Activated CD8-positive, alpha-beta memory T cell treated with anti-CD3 and anti-CD28 coated beads, Interleukin-2, amount 50 U/mL, for 24 hours (primary cell): ENCODE data around the gene LTC4S.
"Not testable (repeated sequence)": the region's sequence is repeated elsewhere in the genome, so short reads cannot be mapped to it uniquely, and the experiment has no call there.

Experiments used
- DNase-seq: peaks from one replicate; pipeline ENCODE4 v3.0.0-alpha.2; 2020; ENCODE audit errors: extremely low read depth

LTC4S gene

DNA sequence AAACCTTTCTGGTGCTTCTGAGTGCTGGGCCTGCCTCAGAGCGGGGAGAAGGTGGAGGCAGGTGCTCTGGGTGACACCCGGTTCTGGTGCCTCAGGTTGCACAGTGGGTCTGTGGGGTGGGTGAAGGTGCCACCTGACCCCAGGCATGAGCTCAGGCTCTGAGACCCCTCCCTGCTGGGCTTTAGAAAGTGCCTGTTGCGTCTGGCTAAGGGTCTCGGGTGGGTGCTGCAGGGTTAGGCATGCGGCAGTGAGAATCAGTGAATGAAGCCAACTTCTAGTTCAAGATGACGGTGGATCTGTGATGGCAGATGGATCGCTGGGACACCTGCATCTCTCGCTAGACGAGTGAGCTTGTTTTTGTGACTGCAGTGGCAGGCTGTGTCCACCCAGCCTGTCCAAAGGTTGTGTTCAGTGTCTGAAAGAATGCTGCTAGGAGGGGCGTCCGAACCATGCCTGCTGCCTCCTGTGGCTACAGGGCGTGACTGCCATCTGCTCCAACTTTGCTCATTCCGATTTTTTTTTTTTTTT, 31.9 kb downstream of the LTC4S start:
- no peak for DNase-seq

- DNase-seq = no peak
Observed at GRCh38 chr5:179827680-179828079, 33.9 kb downstream of the LTC4S start.

- no peak for DNase-seq
Observed at GRCh38 chr5:179828756-179829421, 35.1 kb downstream of the LTC4S start.

- no peak for DNase-seq
Observed at GRCh38 chr5:179829732-179830435, 36.1 kb downstream of the LTC4S start.

GRCh38 chr5:179830818-179831468, 37.2 kb downstream of the LTC4S start:
- DNase-seq = no peak

DNA sequence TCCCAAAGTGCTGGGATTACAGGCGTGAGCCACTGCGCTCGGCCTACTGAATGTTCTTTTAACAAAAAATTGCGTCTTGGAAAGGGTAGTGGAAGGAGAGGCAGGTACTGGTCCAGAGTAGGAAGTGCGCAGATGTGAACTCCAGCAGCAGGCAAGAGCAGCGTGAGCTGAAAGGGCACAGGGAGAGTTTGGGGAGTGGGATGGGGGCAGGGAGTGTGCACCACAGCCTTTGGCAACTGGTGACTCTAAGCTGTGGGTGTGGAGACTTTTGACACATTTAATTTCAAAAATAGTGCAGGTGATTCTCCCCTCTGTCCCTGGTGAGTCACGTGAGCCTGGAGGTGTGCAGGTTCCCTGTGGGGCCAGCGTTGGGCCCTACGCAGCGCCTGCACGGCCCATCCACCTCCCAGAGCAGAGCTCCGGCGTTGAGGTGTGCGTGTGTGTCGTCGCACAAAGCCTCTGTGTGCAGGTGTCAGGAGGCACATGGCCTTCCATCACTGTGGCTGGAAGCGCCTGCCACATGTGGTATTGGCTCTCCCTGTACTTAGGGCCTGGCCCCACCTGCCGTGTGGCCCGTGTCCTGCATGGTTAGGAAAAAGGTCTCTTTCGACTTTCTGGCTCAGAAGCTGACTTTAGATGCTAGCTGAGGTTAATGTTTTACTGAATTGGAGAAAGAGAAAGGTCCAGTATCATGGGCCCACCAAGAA, 38.4 kb downstream of the LTC4S start:
- no peak for DNase-seq

- no peak for DNase-seq
Observed at GRCh38 chr5:179833056-179833708, 39.4 kb downstream of the LTC4S start.

DNA sequence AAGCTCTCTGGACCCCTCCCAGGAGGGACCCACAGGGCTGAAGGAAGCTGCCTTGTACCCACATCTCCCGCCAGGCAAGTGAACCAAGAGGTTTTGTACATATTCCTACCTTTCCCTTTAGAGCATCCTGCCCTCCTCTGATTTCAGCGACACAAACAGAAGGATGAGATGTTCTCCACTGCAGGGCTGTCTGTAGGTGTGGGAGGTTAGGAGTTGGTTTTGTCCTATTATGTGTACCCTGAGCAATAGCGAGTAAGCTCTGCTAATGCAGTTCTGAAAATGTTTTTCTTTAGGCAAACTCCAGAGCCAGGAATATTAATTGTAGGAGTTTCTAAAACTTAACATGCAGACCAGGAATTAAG, 39.9 kb downstream of the LTC4S start:
- DNase-seq = no peak

DNA sequence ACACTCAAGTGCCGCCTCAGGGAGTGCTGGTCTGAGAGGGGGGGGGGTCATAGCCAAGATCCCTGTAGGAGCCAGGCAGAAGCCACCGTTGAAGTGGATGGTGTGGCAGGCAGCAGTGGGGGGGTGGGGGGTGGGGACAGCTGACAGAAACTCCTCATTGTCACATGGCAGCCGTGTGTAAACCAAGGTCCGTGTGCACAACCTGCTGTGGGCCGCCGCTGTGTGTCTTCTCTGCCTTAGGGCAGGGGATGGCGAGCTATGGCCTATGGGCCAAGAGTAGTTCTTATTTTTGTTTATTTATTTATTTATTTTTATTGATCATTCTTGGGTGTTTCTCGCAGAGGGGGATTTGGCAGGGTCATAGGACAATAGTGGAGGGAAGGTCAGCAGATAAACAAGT, 40.3 kb downstream of the LTC4S start:
- DNase-seq = no peak

DNA sequence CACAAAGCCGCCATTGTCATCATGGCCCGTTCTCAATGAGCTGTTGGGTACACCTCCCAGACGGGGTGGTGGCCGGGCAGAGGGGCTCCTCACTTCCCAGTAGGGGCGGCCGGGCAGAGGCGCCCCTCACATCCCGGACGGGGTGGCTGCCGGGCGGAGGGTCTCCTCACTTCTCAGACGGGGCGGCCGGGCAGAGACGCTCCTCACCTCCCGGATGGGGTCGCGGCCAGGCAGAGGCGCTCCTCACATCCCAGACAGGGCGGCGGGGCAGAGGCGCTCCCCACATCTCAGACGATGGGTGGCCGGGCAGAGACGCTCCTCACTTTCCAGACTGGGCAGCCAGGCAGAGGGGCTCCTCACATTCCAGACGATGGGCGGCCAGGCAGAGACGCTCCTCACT, 41.1 kb downstream of the LTC4S start:
- DNase-seq = not testable (repeated sequence)

- no peak for DNase-seq
Observed at GRCh38 chr5:179836225-179837019, 42.6 kb downstream of the LTC4S start.

DNA sequence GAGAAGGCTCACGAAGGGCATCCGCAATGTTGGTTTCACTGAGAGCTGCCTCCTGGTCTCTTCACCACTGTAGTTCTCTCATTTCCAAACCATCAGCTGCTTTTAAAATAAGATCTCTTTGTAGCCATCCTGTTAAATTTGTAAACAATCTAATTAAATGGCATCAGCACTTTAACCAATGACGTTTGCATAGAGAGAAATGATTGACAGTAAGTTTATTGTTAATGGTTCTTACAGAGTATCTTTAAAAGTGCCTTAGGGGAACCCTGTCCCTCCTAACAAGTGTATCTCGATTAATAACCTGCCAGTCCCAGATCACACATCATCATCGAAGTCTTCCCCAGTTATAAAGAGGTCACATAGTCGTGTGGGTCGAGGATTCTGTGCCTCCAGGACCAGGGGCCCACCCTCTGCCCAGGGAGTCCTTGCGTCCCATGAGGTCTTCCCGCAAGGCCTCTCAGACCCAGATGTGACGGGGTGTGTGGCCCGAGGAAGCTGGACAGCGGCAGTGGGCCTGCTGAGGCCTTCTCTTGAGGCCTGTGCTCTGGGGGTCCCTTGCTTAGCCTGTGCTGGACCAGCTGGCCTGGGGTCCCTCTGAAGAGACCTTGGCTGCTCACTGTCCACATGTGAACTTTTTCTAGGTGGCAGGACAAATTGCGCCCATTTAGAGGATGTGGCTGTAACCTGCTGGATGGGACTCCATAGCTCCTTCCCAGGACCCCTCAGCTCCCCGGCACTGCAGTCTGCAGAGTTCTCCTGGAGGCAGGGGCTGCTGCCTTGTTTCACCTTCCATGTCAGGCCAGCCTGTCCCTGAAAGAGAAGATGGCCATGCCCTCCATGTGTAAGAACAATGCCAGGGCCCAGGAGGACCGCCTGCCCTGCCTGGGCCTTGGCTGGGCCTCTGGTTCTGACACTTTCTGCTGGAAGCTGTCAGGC, 43.6 kb downstream of the LTC4S start:
- no peak for DNase-seq

DNA sequence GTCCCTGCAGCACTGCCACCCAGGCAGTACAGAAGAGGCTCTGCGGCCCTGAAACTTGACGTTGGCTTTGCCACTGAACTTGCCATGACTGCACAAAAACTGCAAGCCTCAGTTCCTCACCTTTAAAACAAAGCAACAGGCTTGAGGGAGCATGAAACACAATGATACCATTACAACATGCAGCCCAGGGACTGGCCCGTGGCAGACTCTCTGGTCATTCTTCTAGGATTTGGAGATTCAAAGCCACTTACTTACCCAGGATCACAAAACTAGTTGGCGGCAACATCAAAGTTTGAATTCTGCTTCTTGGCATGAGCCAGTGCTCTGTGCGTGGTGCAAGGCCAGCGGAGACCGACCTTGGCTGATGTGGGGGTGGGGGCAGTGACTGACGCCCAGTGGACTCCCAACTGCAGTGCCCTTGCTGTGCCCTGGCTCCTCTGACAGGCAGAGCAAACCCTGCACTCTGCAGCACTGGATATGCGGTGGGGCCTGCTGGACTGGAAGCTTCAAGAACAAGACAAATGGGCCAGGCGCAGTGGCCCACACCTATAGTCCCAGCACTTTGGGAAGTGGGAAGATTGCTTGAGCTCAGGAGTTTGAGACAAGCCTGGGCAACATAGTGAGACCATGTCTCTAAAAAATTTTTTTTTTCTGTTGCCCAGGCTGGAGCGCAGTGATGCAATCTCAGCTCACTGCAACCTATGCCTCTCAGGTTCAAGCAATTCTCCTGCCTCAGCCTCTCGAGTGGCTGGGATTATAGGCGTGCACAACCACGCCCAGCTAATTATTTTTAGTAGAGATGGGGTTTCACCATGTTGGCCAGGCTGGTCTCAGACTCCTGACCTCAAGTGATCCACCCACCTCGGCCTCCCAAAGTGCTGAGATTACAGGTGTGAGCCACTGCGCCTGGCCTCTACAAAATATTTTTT, 45.8 kb downstream of the LTC4S start:
- DNase-seq = no peak

DNA sequence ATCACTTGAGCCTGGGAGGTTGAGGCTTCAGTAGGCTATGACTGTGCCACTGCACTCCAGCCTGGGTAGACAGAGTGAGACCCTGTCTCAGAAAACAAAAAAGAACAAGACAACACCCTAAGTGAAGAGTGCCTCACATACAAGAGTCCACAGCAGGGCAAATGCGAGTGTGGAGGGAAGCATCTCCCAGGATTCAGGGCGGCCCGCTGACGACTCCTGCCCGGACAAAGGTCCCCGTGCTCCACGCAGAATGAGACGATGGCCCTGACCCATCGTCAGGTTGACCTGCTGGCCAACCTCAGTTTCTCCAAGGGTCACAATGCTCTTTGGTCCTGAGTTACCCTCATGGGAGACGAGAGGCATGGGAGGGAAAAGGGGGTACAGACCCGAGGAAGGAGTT, 46.5 kb downstream of the LTC4S start:
- DNase-seq = no peak

GRCh38 chr5:179840766-179841165, 47.0 kb downstream of the LTC4S start:
- DNase-seq = no peak

DNA sequence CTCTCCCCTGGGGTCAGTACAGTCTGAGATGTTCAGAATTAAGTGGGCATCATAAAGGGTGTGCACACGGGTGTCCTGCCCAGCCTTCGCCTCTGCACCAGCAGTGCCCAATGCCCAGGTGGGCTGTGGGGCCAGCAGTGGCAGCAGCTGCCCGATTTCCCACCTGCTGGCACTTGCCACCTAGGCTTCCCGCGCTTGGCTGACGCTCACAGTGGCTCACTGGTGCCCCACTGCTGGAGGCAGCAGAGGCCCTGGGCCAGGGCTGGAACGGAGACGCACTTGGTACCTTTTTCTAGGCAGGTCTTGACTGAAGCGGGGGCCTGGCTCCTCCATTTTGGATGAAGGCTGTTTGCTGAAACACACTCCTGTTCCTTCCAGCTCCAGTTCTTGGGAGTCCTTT, 47.8 kb downstream of the LTC4S start:
- DNase-seq = no peak
